ENCODE measurements around the gene TBC1D2B. TPM values are rescaled to one million over a fixed set of nuclear protein-coding genes. Genes with fewer than 3 reads are reported as not detected.

Gene TBC1D2B
- total and polyA plus RNA-seq, 2 donors (not counting 3 experiments of a cell fraction or from before 2014, with no cell fraction given): 30.8 to 46.1 TPM

DNA sequence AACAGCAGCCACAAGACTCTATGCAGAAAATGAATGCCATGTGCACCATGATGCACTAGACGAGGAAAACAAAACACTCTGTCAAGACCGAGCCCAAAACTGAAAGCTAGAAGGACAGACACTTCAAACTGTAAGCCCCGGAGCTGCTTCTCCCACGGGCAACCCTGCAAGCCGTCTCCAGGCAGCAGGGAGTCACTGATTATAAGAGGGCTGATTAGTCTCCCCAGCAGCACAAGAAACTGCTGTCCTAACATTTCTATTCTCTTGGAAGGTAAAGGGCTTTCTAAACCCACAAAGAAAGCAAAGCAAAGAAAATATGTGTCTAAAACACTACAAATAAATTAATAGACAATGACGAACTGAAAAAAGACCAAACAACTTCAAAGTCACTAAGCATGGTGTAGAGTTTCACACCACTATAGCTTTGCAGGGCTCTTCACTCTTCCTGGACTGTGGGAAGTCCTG lies 15.5 kb downstream of the TBC1D2B start:
- H2AFZ ChIP-seq (ENCODE audit: low read depth, low read length): no peak overlapping the region
- H3K36me3 ChIP-seq (ENCODE audit: control insufficient read depth in 2 of 2, extremely low read depth in 1 of 2, insufficient read depth in 2 of 2, low read length in 2 of 2): no peaks in the 10 kb centered on the region
- FAIRE-seq (no peak), DNase-seq (ENCODE audit: low read depth, low spot score) (peak; percentile 34)
- no peak overlapping the region for H3K27ac ChIP-seq (ENCODE audit: insufficient read depth, low read depth, low read length)
- POLR2A ChIA-PET: no interaction called here
- no peaks in the 10 kb centered on the region for H3K27me3 ChIP-seq (ENCODE audit: control insufficient read depth in 2 of 2, insufficient read depth in 2 of 2, low read length in 2 of 2)
- dilution Hi-C loops (cut with MboI; ENCODE audit: extremely low pct_ligation_motif_present, low sequenced_read_pairs): no loop called here
- CTCF ChIA-PET: interaction anchor here (1.0 to 2.2 kb wide), 6 partner anchors 10 to 46 kb away, joined by 3 to 7 read pairs (median 5); no protein-coding TSS in a partner anchor
- peaks cover 45% of the 10 kb centered on the region for H3K4me1 ChIP-seq (ENCODE audit: control insufficient read depth, extremely low read depth, insufficient read depth, low read length)
- no peaks in the 10 kb centered on the region for H4K20me1 ChIP-seq (replicated peaks; ENCODE audit: control insufficient read depth, extremely low read depth, insufficient read depth, low read length)
- no TSS peak for BruUV-seq (replicated peaks)
- H3K4me3 ChIP-seq (replicated peaks in 1 of 3; ENCODE audit: insufficient read depth in 1 of 3, low read depth in 1 of 3, low read length in 3 of 3): no peak overlapping the region
- TF ChIP-seq JUN (IDR thresholded peaks at IDR 0.05; ENCODE audit: borderline replicate concordance, insufficient read depth, insufficient read length, low read depth) (no peak), POLR2AphosphoS5 (IDR thresholded peaks at IDR 0.05; ENCODE audit: insufficient read depth, low read depth, low read length) (no peak)
- TF ChIP-seq, protein P1, sequence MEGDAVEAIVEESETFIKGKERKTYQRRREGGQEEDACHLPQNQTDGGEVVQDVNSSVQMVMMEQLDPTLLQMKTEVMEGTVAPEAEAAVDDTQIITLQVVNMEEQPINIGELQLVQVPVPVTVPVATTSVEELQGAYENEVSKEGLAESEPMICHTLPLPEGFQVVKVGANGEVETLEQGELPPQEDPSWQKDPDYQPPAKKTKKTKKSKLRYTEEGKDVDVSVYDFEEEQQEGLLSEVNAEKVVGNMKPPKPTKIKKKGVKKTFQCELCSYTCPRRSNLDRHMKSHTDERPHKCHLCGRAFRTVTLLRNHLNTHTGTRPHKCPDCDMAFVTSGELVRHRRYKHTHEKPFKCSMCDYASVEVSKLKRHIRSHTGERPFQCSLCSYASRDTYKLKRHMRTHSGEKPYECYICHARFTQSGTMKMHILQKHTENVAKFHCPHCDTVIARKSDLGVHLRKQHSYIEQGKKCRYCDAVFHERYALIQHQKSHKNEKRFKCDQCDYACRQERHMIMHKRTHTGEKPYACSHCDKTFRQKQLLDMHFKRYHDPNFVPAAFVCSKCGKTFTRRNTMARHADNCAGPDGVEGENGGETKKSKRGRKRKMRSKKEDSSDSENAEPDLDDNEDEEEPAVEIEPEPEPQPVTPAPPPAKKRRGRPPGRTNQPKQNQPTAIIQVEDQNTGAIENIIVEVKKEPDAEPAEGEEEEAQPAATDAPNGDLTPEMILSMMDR (IDR thresholded peaks at IDR 0.05; ENCODE audit: extremely low read depth in 1 of 2, insufficient read depth in 1 of 2, low read depth in 1 of 2, low read length in 2 of 2): no peak
- H3K4me2 ChIP-seq (ENCODE audit: insufficient read depth, low read length): no peak overlapping the region
- intact Hi-C loops (cut with micrococcal nuclease): no loop called here
- no peaks in the 10 kb centered on the region for H3K9me1 ChIP-seq (replicated peaks; ENCODE audit: control insufficient read depth, extremely low read depth, insufficient read depth, low read length)
- no peaks in the 10 kb centered on the region for H3K9me3 ChIP-seq (replicated peaks; ENCODE audit: control insufficient read depth, insufficient read depth, low read length)
- no peak overlapping the region for H3K9ac ChIP-seq (replicated peaks; ENCODE audit: extremely low read depth, insufficient read depth, low read length)
- peaks cover 75% of the 10 kb centered on the region for H3K79me2 ChIP-seq (ENCODE audit: control insufficient read depth, insufficient read depth, low read length)

DNA sequence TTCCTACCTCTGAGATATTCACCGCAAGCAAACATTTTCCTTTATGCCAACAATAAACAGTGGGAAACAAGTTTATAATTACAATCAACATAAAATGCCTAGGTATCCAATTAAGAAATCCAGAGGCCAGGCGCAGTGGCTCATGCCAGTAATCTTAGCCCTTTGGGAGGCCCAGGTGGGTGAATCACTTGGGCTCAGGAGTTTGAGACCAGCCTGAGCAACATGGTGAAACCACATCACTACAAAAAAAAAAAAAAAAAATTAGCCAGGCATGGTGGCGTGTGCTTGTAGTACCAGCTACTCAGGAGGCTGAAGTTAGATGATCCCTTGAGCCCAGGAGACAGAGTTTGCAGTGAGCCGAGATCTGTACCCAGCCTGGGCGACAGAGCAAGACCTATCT lies 17.3 kb downstream of the TBC1D2B start:
- Histone ChIP-seq H3K4me1 (ENCODE audit: control insufficient read depth, extremely low read depth, insufficient read depth, low read length) (peaks cover 44% of the 10 kb centered on the region), H4K20me1 (replicated peaks; ENCODE audit: control insufficient read depth, extremely low read depth, insufficient read depth, low read length) (no peaks in the 10 kb centered on the region), H3K9me1 (replicated peaks; ENCODE audit: control insufficient read depth, extremely low read depth, insufficient read depth, low read length) (no peaks in the 10 kb centered on the region), H3K9ac (replicated peaks; ENCODE audit: extremely low read depth, insufficient read depth, low read length) (no peak overlapping the region), H3K27me3 (ENCODE audit: control insufficient read depth in 2 of 2, insufficient read depth in 2 of 2, low read length in 2 of 2) (no peaks in the 10 kb centered on the region), H3K27ac (ENCODE audit: insufficient read depth, low read depth, low read length) (no peak overlapping the region), H3K4me2 (ENCODE audit: insufficient read depth, low read length) (no peak overlapping the region), H3K79me2 (ENCODE audit: control insufficient read depth, insufficient read depth, low read length) (peaks cover 72% of the 10 kb centered on the region), H3K9me3 (replicated peaks; ENCODE audit: control insufficient read depth, insufficient read depth, low read length) (no peaks in the 10 kb centered on the region), H3K4me3 (replicated peaks in 1 of 3; ENCODE audit: insufficient read depth in 1 of 3, low read depth in 1 of 3, low read length in 3 of 3) (no peak overlapping the region), H2AFZ (ENCODE audit: low read depth, low read length) (no peak overlapping the region), H3K36me3 (ENCODE audit: control insufficient read depth in 2 of 2, extremely low read depth in 1 of 2, insufficient read depth in 2 of 2, low read length in 2 of 2) (no peaks in the 10 kb centered on the region)
- ChIA-PET POLR2A (no interaction called here), CTCF (interaction anchor here (1.7 to 2.4 kb wide), 3 partner anchors 9 to 16 kb away, joined by 4 to 25 read pairs (median 9); no protein-coding TSS in a partner anchor)
- dilution Hi-C loops (cut with MboI; ENCODE audit: extremely low pct_ligation_motif_present, low sequenced_read_pairs) (no loop called here), intact Hi-C loops (cut with micrococcal nuclease) (no loop called here)
- no TSS peak for BruUV-seq (replicated peaks)
- no peak for TF ChIP-seq POLR2A (IDR thresholded peaks at IDR 0.05; ENCODE audit: low read depth, low read length)
- no peak for TF ChIP-seq FOS (IDR thresholded peaks at IDR 0.05; ENCODE audit: borderline replicate concordance, insufficient read depth, low read length)
- TF ChIP-seq POLR2AphosphoS5 (IDR thresholded peaks at IDR 0.05; ENCODE audit: insufficient read depth, low read depth, low read length): no peak
- no peak for TF ChIP-seq EZH2 (IDR thresholded peaks at IDR 0.05; ENCODE audit: borderline replicate concordance, low read depth, low read length, severe bottlenecking)
- no peak for TF ChIP-seq MYC (IDR thresholded peaks at IDR 0.05; ENCODE audit: low read depth, low read length)
- no peak for FAIRE-seq
- no peak for DNase-seq (ENCODE audit: low read depth, low spot score)

Measured in endothelial cell of umbilical vein (primary cell).